A549 treated with ZK216348 at 1 μM for 4 hours (cell line): ENCODE measurements around the gene LMAN1. TPM values are rescaled to one million over a fixed set of nuclear protein-coding genes. Genes with fewer than 3 reads are reported as not detected.

Experiments
- total RNA-seq: library from RNA; stranded (reverse); fragments of 200-300 nt; extraction: Qiagen RNA extraction; gene quantifications from 5 replicates; pipeline ENCODE4 v1.2.3, GENCODE V29; 2022; ENCODE audit warnings: low read depth

Gene LMAN1
- total RNA-seq = 19.6 to 38.9 TPM (median 30.9 TPM) in 5 replicates

GRCh38 chr18:59358712-59359575, at the start of gene LMAN1:
TSS of gene LMAN1 (minus strand) at chr18:59359265. CDS start at chr18:59359244, 21 bp downstream.

GRCh38 chr18:59318460-59319050, 40.5 kb downstream of the LMAN1 start, which contains the start of gene CPLX4:
TSS of gene CPLX4 (minus strand) at chr18:59318649. CDS start at chr18:59318462, 187 bp downstream.

Other genes with a start within 250 kb of the LMAN1 start
- gene SEC11C, start 219.4 kb downstream of the LMAN1 start, total RNA-seq = 57.1 to 66.4 TPM (median 61.8 TPM) in 5 replicates
- not detected in 5 replicates for gene GRP, start 139.1 kb downstream of the LMAN1 start, total RNA-seq
- not detected in 5 replicates for gene RAX, start 85.8 kb downstream of the LMAN1 start, total RNA-seq
- not detected in 5 replicates for gene CPLX4, start 40.6 kb downstream of the LMAN1 start, total RNA-seq